GM15510 (cell line): ENCODE data around the gene SRPX2.

Experiments used
- POLR2A ChIP-seq: IDR thresholded peaks from 3 replicates; pipeline ENCODE4 v1.6.1; 2011; ENCODE audit warnings: borderline replicate concordance; ENCODE audit not compliant: insufficient read length; ENCODE audit errors: extremely low read depth

The SRPX2 gene

DNA sequence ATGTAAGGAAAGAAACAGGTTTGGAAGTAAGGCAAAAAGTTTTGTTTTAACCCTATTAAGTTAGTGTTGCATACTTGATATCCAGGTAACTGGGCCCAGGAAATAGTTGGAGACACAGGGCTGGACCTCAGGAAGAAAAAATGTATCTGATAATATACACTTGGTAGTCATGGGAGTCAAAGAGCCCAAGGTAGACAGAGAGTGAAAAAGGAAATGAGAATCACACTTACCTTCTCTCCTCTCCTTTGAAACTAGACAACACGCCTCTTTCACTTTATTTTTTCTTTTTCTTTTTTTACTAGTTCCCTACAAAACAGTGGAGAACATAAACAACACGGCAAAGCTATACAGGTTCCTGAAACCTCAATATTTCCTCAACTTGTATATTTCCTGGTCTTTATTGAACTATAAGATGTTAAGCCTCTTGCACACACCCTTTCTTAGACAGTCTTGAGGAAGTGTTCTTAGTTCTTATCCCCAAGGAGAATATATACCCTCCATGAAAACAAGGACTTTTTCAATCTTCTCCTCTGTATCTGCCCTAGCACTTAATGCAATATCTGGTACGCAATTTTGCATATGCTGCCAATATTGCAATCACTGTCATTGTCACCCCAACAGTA is 60.7 kb downstream of the SRPX2 start:
- TF ChIP-seq POLR2A, result no peak

DNA sequence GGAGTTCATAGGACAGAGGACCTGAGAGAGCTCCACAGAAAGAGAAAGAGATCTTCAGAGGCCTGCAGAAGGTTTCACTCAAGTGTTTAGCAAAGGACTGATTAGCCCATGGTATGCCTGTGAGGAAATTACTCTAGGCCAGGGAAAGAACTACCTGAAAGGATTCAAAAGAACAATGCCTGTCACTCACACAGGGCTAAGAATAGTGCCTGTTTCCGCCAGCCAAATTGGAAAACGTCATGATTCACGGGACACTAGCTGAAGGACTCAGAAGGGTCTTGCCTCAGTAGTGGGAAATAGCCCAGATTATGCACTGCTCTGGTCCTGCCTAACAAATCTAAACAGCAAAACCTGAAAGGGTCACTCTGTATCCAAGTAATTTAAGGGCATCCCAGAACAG is 66.8 kb downstream of the SRPX2 start:
- TF ChIP-seq POLR2A, result no peak

GRCh38 chrX:100717363-100717762 is 73.4 kb downstream of the SRPX2 start:
- TF ChIP-seq POLR2A, result no peak

- TF ChIP-seq POLR2A, result no peak
Measured at GRCh38 chrX:100719139-100719538, 75.1 kb downstream of the SRPX2 start.

DNA sequence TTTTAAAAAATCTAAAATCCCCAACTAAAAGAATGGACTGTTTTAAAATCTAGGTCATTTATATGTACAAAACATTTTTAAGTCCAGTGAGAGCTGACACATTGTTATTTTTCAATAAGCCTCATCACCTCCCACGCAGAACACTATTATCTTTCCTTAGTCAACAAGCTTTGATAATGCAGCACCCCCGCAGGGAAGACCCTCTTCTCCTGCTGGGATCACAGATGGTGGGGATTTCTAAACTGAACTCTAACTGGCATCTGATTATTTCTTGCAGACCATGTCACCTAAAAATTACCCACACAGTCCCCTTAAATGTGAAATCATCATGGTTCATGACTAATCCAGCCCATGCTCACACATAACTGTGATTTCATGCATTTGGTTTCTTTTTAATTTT is 76.3 kb downstream of the SRPX2 start:
- TF ChIP-seq POLR2A, result no peak

- TF ChIP-seq POLR2A, result no peak
Measured at GRCh38 chrX:100721328-100721727, 77.3 kb downstream of the SRPX2 start.
